Measurements from ENCODE around the gene CETP.
A peak's percentile ranks its signal among the peaks of the same experiment; 100 is the strongest.

Gene CETP

GRCh38 chr16:57021757-57022156, 60.0 kb downstream of the CETP start:
- DNase-seq (ENCODE audit: low read depth): no peak

- no peak for DNase-seq (ENCODE audit: low read depth)
Observed at GRCh38 chr16:57022445-57022844, 60.7 kb downstream of the CETP start.

DNA sequence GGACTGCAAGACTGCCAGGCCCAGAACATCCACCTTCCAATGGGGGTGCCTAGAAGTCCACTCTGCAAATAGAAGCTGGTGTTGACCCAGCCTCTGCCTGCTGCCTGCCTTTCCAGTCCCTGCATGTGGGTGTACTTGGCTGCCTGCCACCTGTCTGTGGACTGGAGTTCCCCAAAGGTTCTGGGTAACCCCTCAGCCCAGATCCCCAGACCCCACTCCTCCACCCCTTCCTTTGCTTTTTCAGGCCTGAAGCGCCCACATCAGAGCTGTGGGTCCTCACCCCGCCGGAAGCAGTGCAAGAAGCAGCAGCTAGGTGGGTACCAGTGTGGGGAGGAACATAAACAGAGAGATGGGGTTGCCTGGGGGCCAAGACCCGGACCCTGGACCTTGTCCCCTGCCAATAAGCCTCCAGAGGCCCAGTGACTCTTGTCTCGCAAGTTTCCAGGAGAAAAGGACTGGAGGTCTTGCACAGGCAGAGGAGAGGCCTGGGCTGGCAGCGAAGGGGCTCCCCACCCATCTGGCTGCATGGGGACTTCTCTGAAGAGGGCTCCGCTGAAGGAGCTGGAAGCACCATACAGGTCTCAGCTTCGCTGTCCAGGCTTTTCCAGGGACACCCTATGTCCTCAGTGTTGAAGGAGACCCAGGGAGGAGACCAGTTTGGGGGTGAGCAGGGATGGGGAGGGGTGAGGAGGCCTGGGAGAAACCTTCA, 61.9 kb downstream of the CETP start:
- DNase-seq (ENCODE audit: low read depth): peak; percentile 61

- no peak for DNase-seq (ENCODE audit: low read depth)
Observed at GRCh38 chr16:57024894-57025680, 63.3 kb downstream of the CETP start.

DNA sequence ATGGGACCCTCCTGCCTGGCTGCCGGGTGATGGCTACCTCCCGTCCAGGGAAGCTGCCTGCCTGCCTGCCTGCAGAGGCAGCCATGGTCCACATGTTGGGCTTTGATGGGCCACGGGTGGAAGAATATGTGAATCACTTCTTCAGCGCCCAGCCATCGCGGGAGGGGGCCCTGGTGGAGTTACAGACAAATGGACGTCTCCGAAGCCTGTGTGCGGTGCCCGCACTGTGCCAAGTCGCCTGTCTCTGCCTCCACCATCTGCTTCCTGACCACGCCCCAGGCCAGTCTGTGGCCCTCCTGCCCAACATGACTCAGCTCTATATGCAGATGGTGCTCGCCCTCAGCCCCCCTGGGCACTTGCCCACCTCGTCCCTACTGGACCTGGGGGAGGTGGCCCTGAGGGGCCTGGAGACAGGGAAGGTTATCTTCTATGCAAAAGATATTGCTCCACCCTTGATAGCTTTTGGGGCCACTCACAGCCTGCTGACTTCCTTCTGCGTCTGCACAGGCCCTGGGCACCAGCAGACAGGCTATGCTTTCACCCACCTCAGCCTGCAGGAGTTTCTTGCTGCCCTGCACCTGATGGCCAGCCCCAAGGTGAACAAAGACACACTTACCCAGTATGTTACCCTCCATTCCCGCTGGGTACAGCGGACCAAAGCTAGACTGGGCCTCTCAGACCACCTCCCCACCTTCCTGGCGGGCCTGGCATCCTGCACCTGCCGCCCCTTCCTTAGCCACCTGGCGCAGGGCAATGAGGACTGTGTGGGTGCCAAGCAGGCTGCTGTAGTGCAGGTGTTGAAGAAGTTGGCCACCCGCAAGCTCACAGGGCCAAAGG, 64.4 kb downstream of the CETP start:
- no peak for DNase-seq (ENCODE audit: low read depth)

DNA sequence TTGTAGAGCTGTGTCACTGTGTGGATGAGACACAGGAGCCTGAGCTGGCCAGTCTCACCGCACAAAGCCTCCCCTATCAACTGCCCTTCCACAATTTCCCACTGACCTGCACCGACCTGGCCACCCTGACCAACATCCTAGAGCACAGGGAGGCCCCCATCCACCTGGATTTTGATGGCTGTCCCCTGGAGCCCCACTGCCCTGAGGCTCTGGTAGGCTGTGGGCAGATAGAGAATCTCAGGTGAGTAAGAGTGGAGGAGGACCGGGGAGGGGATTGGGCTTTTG, 65.0 kb downstream of the CETP start:
- DNase-seq (ENCODE audit: low read depth): no peak

DNA sequence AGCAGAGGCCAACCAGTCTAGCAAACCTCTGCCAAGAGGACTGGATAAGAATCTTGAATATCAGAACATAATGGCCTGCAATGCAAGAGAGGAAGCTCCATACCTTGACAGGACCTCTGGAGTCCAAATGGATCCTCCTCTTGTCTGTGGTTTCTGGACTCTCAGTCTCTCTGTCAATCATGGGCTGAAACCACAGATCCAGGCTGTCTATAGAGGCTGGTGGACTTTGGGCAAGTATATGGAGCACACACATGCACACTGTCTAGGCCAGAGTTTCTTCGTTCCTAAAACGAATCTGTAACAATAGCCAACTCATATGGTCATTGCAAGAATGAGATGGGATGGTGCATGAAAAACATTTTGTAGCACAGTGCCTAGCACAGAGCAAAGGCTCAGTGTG, 65.3 kb downstream of the CETP start:
- DNase-seq (ENCODE audit: low read depth): no peak

GRCh38 chr16:57028086-57028485, 66.3 kb downstream of the CETP start:
- no peak for DNase-seq (ENCODE audit: low read depth)

GRCh38 chr16:57029161-57030160, 67.7 kb downstream of the CETP start:
- DNase-seq (ENCODE audit: low read depth): no peak

GRCh38 chr16:57030346-57030902, 68.7 kb downstream of the CETP start:
- DNase-seq (ENCODE audit: low read depth): no peak

GRCh38 chr16:57031156-57031555, 69.4 kb downstream of the CETP start:
- DNase-seq (ENCODE audit: low read depth): no peak

GRCh38 chr16:57032346-57032745, 70.6 kb downstream of the CETP start:
- DNase-seq (ENCODE audit: low read depth): no peak

DNA sequence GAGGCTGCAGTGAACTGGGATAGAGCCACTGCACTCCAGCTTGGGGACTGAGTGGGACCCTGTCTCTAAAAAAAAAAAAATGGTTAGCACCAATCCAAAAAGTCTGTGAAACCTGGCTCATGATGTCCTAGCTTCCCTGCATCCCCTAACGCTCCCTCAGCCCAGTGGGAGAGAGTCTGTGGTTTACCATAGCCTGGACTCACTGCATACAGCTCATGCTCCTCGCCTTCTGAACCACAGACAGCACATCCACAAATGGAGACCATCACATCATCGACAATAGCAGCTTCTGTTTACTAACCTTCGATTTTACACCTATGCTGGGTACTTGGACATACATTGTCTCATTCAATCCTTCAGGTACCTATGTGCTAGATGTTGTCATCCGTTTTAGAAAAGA, 71.2 kb downstream of the CETP start:
- DNase-seq (ENCODE audit: low read depth): no peak

Measured in activated T-cell treated with anti-CD3 and anti-CD28 coated beads for 1 hour (primary cell).